Subcutaneous adipose tissue (tissue), 4 donors: ENCODE data around the gene SHROOM1. TPM values are rescaled to one million over a fixed set of nuclear protein-coding genes. Genes with fewer than 3 reads are reported as not detected.

ENCODE experiments used
- total RNA-seq, 4 donors: library from RNA; depleted of rRNA; stranded (reverse); fragments of >200 nt; gene quantifications; one replicate each; pipeline ENCODE4 v1.1.0, GENCODE V29; 2016
- TF ChIP-seq, protein P1 (sequence below): fragments of 450-650 bp; IDR thresholded peaks from one replicate; pipeline ENCODE4 v1.5.1; 2016; ENCODE audit warnings: low read depth, mild to moderate bottlenecking, control low read depth, antibody characterized with exemption, moderate library complexity

SHROOM1 gene
- total RNA-seq, 4 donors from 2014 or later: 0.49 to 8.3 (median 3.4) TPM

DNA sequence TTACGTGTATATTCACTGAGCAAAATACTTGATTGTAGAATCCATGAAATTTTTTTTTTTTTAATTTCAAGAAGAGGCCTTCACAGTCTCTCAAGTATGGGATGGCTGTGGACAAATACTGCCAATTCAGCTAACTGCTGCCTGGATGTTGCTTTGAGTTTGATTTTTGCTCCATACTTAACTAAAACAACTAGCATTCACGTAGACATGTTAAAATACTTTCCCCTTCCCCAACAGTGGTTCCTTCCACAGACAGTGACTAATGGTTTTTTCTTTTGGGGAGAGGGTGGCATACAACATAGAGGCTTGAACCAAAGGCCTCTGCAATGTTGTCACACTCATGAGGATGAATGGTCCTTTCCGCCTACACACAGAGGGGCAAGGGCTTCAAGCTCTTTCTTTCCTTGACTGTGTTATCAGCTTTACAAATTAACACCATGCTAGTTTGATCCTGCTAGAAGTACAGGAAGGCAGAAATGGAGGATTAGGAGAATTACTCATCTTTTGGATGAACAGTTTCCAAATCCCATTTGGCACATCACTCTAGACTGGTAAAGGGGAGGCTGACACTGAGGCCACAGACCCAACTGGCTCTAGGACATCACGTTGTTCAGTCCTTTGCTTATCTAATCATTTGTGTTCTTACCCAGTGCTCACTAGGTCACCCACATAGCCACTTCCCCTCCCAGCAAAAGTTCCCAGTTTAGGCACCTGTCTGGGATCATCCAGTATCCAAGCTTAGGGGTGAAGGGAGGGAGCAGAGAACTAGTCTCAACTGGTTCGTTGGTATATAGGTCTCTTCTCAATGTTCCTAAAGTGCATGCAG, 41.2 kb upstream of the SHROOM1 start:
- TF ChIP-seq, protein P1, sequence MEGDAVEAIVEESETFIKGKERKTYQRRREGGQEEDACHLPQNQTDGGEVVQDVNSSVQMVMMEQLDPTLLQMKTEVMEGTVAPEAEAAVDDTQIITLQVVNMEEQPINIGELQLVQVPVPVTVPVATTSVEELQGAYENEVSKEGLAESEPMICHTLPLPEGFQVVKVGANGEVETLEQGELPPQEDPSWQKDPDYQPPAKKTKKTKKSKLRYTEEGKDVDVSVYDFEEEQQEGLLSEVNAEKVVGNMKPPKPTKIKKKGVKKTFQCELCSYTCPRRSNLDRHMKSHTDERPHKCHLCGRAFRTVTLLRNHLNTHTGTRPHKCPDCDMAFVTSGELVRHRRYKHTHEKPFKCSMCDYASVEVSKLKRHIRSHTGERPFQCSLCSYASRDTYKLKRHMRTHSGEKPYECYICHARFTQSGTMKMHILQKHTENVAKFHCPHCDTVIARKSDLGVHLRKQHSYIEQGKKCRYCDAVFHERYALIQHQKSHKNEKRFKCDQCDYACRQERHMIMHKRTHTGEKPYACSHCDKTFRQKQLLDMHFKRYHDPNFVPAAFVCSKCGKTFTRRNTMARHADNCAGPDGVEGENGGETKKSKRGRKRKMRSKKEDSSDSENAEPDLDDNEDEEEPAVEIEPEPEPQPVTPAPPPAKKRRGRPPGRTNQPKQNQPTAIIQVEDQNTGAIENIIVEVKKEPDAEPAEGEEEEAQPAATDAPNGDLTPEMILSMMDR: no peak

DNA sequence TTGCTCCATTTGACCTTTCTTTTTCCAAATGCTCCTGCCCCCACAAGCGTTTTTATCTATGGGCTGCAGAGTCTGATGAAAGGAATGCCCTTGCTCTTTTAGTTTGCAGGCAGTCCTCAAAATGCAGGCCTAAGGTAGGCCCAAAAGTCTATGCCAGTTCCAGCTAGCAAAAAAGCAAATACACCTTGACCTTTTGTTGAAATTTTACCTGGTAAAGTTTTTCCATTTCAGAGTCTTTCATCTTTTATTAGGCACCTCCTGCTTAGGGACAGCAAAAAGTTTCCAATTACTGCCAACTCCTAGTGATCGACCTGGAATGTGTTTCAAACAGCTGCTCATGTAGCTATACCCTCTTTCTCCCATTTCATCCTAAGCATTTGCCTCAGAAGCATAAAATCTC, 40.4 kb upstream of the SHROOM1 start:
- TF ChIP-seq, protein P1: no peak

DNA sequence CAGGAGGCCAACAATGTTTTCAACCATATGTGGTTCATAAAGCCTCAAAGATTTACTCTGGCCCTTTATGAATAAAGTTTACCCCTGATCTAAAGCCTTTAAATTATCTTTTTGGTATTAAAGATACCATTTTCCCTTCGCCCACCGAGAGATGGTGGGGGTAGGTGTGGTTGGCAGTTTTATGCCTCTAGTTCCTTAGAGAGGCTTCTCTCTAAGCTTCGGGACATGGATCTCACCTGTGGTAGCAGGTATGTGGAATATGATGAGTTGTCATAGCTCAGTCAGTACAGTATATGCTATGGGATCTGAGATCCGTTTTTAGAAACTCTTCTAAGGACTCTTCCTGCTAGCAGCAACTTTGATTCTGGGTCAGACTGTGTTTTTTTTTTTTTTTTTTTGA, 38.3 kb upstream of the SHROOM1 start:
- TF ChIP-seq, protein P1: no peak

DNA sequence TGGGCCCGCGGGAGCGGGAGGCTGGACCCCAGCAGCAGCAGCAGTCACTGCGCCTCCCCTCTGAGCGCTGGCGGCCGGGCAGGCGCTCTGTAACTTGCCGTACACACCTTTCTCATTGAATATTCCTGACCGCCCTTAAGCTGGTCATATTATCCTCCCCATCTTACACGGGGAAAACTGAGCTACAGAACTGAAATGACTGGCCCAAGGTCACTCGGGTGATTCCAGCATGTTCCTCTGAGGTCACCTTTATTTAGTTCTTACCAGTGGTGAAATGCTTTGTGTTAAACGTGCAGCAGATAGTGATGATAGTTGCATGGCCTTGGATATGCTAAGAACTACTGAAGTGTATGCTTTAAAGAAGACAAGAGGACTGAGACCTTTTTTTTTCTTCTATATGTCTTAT, 36.6 kb upstream of the SHROOM1 start:
- TF ChIP-seq, protein P1: no peak

DNA sequence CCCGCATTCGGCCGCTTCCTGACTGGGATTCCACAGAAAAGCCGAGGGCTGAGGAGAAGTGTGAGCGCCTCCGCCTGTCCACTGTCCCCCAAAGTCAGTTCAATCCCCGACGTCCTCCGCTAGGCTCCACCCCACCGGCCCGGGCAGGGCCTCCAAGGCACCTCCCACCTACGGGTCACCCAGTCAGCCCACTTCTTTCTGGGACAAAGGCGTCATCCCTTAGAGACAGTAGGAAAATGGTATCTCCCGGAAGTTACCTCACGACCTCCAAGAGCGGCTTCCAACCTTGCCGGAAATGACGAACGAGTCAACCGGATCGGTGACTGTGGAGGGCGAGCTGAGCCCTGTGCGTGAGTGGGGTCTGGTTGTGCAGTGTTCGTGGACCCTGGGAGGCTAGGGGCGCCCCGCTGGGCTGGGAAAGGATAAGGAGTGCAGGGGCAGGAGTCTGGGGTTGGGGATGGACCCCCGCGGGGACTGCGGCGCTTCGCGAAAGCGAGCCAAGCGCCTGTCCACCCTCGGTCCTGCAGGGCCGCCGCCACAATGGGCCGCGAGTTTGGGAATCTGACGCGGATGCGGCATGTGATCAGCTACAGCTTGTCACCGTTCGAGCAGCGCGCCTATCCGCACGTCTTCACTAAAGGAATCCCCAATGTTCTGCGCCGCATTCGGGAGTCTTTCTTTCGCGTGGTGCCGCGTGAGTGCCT, 36.0 kb upstream of the SHROOM1 start, which contains the start of the genes GDF9 and UQCRQ:
Gene GDF9 (minus strand): TSS at position 128 of the 704 bp plus-strand sequence. CDS start 1,936 bp downstream, outside the sequence.
Gene UQCRQ (plus strand): TSS at position 301 of the 704 bp plus-strand sequence. CDS start 240 bp downstream, at position 541.
- TF ChIP-seq, protein P1: no peak

DNA sequence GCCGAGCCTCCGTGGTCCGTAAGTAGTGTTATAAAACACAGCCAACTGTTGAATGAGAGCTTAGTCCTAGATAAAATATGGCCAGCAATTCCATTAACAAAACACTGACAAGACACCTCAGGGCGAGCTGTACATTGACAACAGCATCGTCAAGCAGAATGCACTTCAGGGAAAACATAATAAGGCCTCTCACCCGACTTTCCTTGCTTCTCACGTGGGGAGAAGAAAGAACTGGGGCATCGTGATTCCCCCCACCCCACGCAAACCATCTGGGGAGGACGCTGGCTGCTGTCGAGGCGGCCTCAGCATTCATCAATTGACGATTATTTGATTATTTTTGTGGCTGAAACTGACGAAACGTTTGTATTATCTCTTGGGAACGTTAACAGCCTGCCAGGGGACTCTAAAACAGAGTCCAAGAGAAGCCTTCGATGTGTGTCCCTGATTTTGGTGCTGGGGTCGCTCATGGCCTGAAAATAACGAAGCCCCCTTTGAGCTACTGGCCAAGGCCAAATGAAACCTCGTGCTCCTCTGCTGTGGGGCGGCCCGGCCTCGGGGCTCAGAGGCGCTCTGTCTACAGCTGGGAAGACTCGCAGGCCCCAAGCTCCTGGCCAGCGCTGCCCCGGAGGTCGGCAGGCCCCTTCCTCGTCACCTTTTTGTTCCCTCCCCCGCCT, 35.4 kb upstream of the SHROOM1 start:
- TF ChIP-seq, protein P1: no peak
